Common myeloid progenitor, CD34-positive (primary cell): ENCODE results near the gene FRMD8.
A peak's percentile ranks its signal among the peaks of the same experiment; 100 is the strongest.
"Not testable (repeated sequence)": the region's sequence is repeated elsewhere in the genome, so short reads cannot be mapped to it uniquely, and the experiment has no call there.

ENCODE experiments used
- CTCF ChIA-PET: fragments of 350-600 bp; sonication (Branson Sonifier 250); formaldehyde crosslinking; loops from one replicate; lab custom pipeline; 2021; ENCODE audit warnings: antibody characterized with exemption; lab: Charles Lee
- POLR2A ChIA-PET: fragments of 350-600 bp; sonication (Branson Sonifier 250); formaldehyde crosslinking; loops from one replicate; lab custom pipeline; 2021; ENCODE audit warnings: antibody characterized with exemption; lab: Charles Lee
- DNase-seq, 3 donors: peaks; one replicate each; pipeline versions ENCODE4 v3.0.0 to v3.0.0-alpha.2; 2013
- H3K27ac ChIP-seq, 2 experiments: 1 replicate in 1 of 2; 2 replicates in 1 of 2; pipeline ENCODE4 v1.7.0; 2013; ENCODE audit warnings: inconsistent platforms in 2 of 2, low read length in 2 of 2, mild to moderate bottlenecking in 2 of 2, low read depth in 1 of 2, moderate library complexity in 1 of 2; ENCODE audit not compliant: severe bottlenecking in 2 of 2, insufficient read depth in 1 of 2, poor library complexity in 1 of 2
- H3K27me3 ChIP-seq, 5 experiments: replicated peaks in 2 of 5; 1 replicate in 3 of 5; 2 replicates in 2 of 5; pipeline versions ENCODE4 v1.6.1 to v1.7.0; 2013; ENCODE audit warnings: low read length in 4 of 5, mild to moderate bottlenecking in 2 of 5, moderate library complexity in 2 of 5, inconsistent platforms in 1 of 5; ENCODE audit not compliant: insufficient read depth in 5 of 5, control insufficient read depth in 4 of 5
- H3K36me3 ChIP-seq, 4 experiments: 1 replicate in 2 of 4; 2 replicates in 2 of 4; pipeline versions ENCODE4 v1.6.1 to v1.7.0; 2013; ENCODE audit warnings: low read length in 3 of 4, control low read depth in 1 of 4, mild to moderate bottlenecking in 1 of 4; ENCODE audit not compliant: control insufficient read depth in 4 of 4, insufficient read depth in 4 of 4
- H3K4me1 ChIP-seq, 4 experiments: 1 replicate in 3 of 4; 2 replicates in 1 of 4; pipeline versions ENCODE4 v1.6.1 to v1.7.1; 2013; ENCODE audit warnings: low read length in 3 of 4, mild to moderate bottlenecking in 3 of 4, control low read depth in 1 of 4, inconsistent platforms in 1 of 4, moderate library complexity in 1 of 4; ENCODE audit not compliant: control insufficient read depth in 4 of 4, insufficient read depth in 4 of 4; ENCODE audit errors: control extremely low read depth in 1 of 4
- H3K4me3 ChIP-seq, 7 experiments: 1 replicate in 4 of 7; 2 replicates in 3 of 7; pipeline versions ENCODE4 v1.5.1 to v1.7.0; 2013; ENCODE audit warnings: mild to moderate bottlenecking in 7 of 7, low read length in 6 of 7, moderate library complexity in 6 of 7, inconsistent platforms in 2 of 7, low read depth in 2 of 7, control low read depth in 1 of 7; ENCODE audit not compliant: insufficient read depth in 4 of 7, control insufficient read depth in 1 of 7; ENCODE audit errors: extremely low read depth in 1 of 7
- H3K9me3 ChIP-seq, 5 experiments: 1 replicate in 4 of 5; 2 replicates in 1 of 5; pipeline versions ENCODE4 v1.6.1 to v1.7.1; 2013; ENCODE audit warnings: low read length in 4 of 5, mild to moderate bottlenecking in 2 of 5, inconsistent platforms in 1 of 5, low read depth in 1 of 5, moderate library complexity in 1 of 5; ENCODE audit not compliant: control insufficient read depth in 4 of 5, insufficient read depth in 2 of 5; ENCODE audit errors: control extremely low read depth in 1 of 5
- WGBS: methylation state at CpG from one replicate; pipeline ENCODE4 v1.1.5; 2013; ENCODE audit not compliant: insufficient coverage; 5-methylcytosine and 5-hydroxymethylcytosine counted together

FRMD8 gene

GRCh38 chr11:65448418-65449105, 62.1 kb downstream of the FRMD8 start:
- Histone ChIP-seq H3K4me1 (peaks cover 3 to 17% (median 9%) of the 10 kb centered on the region in 4 experiments), H3K4me3 (no peak overlapping the region), H3K27me3 (no peaks in the 10 kb centered on the region), H3K36me3 (peaks cover 0 to 20% (median 12%) of the 10 kb centered on the region in 4 experiments), H3K9me3 (no peaks in the 10 kb centered on the region), H3K27ac (no peak overlapping the region)
- WGBS, result 100% methylated on average over 2 of the region's 3 CpGs
- no peak for DNase-seq
- ChIA-PET CTCF (interaction anchor here (0.6 to 1.2 kb wide), 3 partner anchors 20 to 61 kb away, joined by 3 to 6 read pairs (median 3); no protein-coding TSS in a partner anchor), POLR2A (interaction anchor here (1.4 kb wide), 1 partner anchor 53 kb away, joined by 3 read pairs; no protein-coding TSS in a partner anchor)

- H3K27ac ChIP-seq, POLR2A ChIA-PET, DNase-seq, H3K4me3 ChIP-seq, H3K36me3 ChIP-seq, H3K27me3 ChIP-seq, H3K9me3 ChIP-seq, CTCF ChIA-PET: not testable (repeated sequence)
- no CpG with 5 or more reads among the region's 30 CpGs for WGBS
- H3K4me1 ChIP-seq, result peaks cover 0 to 21% (median 16%) of the 10 kb centered on the region in 4 experiments
Measured at GRCh38 chr11:65451301-65451700, 64.9 kb downstream of the FRMD8 start.

- H3K4me3 ChIP-seq, DNase-seq, POLR2A ChIA-PET, H3K27me3 ChIP-seq, H3K36me3 ChIP-seq, H3K27ac ChIP-seq, H3K9me3 ChIP-seq: not testable (repeated sequence)
- peaks cover 0 to 21% (median 16%) of the 10 kb centered on the region in 4 experiments for H3K4me1 ChIP-seq
- WGBS, result 100% methylated on average over 1 of the region's 3 CpGs
- CTCF ChIA-PET, result interaction anchor here (1.0 kb wide), 1 partner anchor 12 kb away, joined by 3 read pairs; no protein-coding TSS in a partner anchor
Measured at GRCh38 chr11:65452259-65452658, 65.8 kb downstream of the FRMD8 start.

- CTCF ChIA-PET, result interaction anchor here (0.7 to 1.0 kb wide), 2 partner anchors 11 to 16 kb away, joined by 3 read pairs; no protein-coding TSS in a partner anchor
- POLR2A ChIA-PET, result interaction anchor here (0.7 kb wide), 1 partner anchor 67 kb away, joined by 3 read pairs; the partner anchor contains the start of gene FRMD8
- no peak for DNase-seq
Measured at GRCh38 chr11:65452806-65453490, 66.5 kb downstream of the FRMD8 start.

GRCh38 chr11:65454311-65454695, 67.9 kb downstream of the FRMD8 start:
- Histone ChIP-seq H3K9me3 (no peaks in the 10 kb centered on the region), H3K4me1 (peaks cover 0 to 13% (median 12%) of the 10 kb centered on the region in 4 experiments), H3K27me3 (no peaks in the 10 kb centered on the region), H3K27ac (peak overlapping the region in 1 of 2 experiments; percentile 70), H3K4me3 (peak overlapping the region; percentile 64 to 85 (median 74)), H3K36me3 (no peaks in the 10 kb centered on the region)
- 86% methylated on average over 7 of the region's 10 CpGs for WGBS
- no peak for DNase-seq
- ChIA-PET POLR2A (interaction anchor here (0.5 to 1.6 kb wide), 3 partner anchors 17 to 46 kb away, joined by 3 to 6 read pairs (median 5); no protein-coding TSS in a partner anchor), CTCF (interaction anchor here (0.8 kb wide), 1 partner anchor 10 kb away, joined by 3 read pairs; no protein-coding TSS in a partner anchor)

More at GRCh38 chr11:65452806-65453490, 66.5 kb downstream of the FRMD8 start:
- Histone ChIP-seq H3K9me3 (no peaks in the 10 kb centered on the region), H3K27me3 (no peaks in the 10 kb centered on the region), H3K36me3 (no peaks in the 10 kb centered on the region), H3K27ac (no peak overlapping the region), H3K4me3 (no peak overlapping the region), H3K4me1 (peaks cover 0 to 21% (median 16%) of the 10 kb centered on the region in 4 experiments)
- WGBS, result 100% methylated on average over 6 of the region's 8 CpGs

- CTCF ChIA-PET, result interaction anchor here (0.8 to 1.4 kb wide), 3 partner anchors 9 to 39 kb away, joined by 3 to 8 read pairs (median 5); no protein-coding TSS in a partner anchor
- Histone ChIP-seq H3K27me3 (no peaks in the 10 kb centered on the region), H3K4me3 (peak overlapping the region; percentile 64 to 85 (median 74)), H3K4me1 (peaks cover 0 to 17% (median 12%) of the 10 kb centered on the region in 4 experiments), H3K9me3 (no peaks in the 10 kb centered on the region), H3K27ac (peak overlapping the region; percentile 40 to 70), H3K36me3 (no peaks in the 10 kb centered on the region)
- peak; percentile 66 to 79 (median 74) for DNase-seq
- POLR2A ChIA-PET, result interaction anchor here (0.5 to 1.6 kb wide), 6 partner anchors 8 to 51 kb away, joined by 3 to 6 read pairs (median 4); no protein-coding TSS in a partner anchor
- WGBS, result 1% methylated on average over 40 of the region's 47 CpGs
Measured at GRCh38 chr11:65454696-65455456, 68.4 kb downstream of the FRMD8 start.
